CD4-positive, alpha-beta T cell treated with Interferon alpha-2 for 1 hour (primary cell): ENCODE results near the gene SUZ12.
"Not testable (repeated sequence)": the region's sequence is repeated elsewhere in the genome, so short reads cannot be mapped to it uniquely, and the experiment has no call there.

ENCODE experiments used
- DNase-seq, 2 donors: peaks; one replicate each; pipeline ENCODE4 v3.0.0-alpha.2; 2020 to 2022

Gene SUZ12

DNA sequence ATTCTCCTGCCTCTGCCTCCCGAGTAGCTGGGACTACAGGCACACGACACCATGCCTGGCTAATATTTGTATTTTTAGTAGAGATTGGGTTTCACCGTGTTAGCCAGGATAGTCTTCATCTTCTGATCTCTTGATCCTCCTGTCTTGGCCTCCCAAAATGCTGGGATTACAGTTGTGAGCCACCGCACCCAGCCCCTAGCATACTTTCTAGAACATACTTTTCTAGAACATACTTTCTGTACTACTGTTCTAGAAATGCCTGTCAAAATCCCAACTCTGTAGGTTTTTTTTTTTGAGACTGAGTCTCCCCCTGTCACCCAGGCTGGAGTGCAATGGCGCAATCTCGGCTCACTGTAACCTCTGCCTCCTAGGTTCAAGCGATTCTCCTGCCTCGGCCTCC is 27.3 kb downstream of the SUZ12 start:
- DNase-seq, result not testable (repeated sequence)

DNA sequence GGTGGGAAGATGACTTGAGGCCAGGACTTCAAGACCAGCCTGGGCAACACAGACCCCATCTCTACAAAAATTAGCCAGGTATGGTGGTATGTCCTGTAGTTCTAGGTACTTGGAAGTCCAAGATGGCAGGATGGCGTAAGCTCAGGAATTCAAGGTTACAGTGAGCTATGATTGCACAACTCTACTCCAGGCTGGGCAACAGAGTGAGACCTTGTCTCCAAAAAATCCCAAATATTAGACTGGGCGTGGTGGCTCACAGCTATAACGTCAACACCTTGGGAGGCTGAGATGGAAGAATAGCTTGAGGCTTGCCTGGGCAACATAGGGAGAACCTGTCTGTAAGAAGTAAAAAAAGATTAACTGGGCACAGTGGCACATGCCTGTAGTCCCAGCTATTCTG is 30.8 kb downstream of the SUZ12 start:
- no peak for DNase-seq

DNA sequence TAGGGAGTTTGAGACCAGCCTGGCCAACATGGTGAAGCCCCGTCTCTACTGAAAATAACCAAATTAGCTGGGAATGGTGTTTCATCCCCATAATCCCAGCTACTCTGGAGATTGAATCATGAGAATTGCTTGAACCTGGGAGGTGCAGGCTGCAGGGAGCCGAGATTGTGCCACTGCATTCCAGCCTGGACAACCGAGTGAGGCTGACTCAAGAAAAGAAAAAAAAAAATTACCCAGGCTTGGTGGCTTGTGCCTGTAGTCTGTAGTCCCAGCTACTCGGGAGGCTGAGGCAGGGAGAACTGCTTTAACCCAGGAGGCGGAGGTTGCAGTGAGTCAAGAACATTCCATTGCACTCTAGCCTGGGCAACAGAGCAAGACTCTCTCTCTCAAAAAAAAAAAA is 33.6 kb downstream of the SUZ12 start:
- DNase-seq, result not testable (repeated sequence)

DNA sequence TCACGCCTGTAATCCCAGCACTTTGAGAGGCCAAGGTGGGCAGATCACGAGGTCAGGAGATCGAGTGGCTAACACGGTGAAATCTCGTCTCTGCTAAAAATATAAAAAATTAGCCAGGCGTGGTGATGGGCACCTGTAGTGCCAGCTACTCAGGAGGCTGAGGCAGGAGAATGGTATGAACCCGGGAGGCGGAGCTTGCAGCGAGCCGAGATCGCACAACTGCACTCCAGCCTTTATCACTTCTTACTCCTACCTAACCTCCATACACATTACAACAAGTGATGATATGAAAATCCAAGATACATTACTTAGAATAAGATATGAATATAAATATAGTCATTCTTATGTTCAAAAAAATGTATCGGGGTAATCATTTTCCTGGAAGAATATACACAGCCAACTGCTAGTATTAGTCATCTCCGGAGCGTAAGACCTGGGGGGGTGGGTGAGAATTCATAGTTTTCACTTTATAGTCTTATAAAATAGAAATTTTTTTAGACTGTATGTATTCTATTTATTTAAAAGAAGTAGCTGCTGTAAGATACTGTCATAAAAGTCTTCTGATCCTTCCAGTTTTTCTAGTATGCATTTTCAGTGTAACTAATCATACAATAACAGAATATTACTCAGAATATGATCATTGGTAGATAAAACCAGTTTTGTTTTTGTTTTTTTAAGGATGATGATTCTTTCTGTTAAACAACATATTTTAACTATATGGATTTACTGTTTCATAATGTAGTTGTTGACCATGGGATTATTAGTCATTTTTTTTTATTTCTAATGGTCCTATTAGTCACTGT is 37.7 kb downstream of the SUZ12 start:
- DNase-seq, result not testable (repeated sequence)

DNA sequence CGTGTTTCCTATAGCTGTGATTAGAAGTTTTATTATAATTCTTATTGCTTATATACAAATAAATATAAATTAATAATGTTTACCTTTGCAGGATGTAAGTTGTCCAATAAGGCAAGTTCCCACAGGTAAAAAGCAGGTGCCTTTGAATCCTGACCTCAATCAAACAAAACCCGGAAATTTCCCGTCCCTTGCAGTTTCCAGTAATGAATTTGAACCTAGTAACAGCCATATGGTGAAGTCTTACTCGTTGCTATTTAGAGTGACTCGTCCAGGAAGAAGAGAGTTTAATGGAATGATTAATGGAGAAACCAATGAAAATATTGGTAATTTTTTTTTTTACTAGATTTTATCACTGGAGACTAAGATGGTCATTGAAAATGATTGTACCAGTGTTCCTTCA is 38.6 kb downstream of the SUZ12 start:
- not testable (repeated sequence) for DNase-seq

DNA sequence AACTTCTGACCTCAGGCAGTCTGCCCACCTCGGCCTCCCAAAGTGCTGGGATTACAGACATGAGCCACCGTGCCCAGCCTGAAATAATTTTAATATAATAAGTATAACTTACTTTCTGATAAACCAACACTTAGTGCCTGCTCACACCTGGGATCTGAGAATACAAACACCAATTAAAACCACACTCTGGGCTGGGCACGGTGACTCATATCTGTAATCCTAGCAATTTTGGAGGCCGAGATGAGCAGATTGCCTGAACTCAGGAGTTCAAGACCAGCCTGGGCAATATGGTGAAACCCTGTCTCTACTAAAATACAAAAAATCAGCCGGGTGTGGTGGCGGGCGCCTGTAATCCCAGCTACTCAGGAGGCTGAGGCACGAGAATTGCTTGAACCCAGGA is 55.0 kb downstream of the SUZ12 start:
- not testable (repeated sequence) for DNase-seq

GRCh38 chr17:31997005-31997404 is 60.2 kb downstream of the SUZ12 start:
- DNase-seq, result no peak

GRCh38 chr17:32006957-32007462 is 70.2 kb downstream of the SUZ12 start, which contains the start of gene LRRC37B:
TSS of gene LRRC37B (plus strand) at chr17:32007383. CDS start at chr17:32021393, 14,010 bp downstream.
- peak; percentile 86 to 92 for DNase-seq

- peak; percentile 3 to 41 for DNase-seq
Measured at GRCh38 chr17:32007463-32008298, 70.9 kb downstream of the SUZ12 start.

GRCh38 chr17:32009262-32009542 is 72.4 kb downstream of the SUZ12 start:
- DNase-seq, result no peak

DNA sequence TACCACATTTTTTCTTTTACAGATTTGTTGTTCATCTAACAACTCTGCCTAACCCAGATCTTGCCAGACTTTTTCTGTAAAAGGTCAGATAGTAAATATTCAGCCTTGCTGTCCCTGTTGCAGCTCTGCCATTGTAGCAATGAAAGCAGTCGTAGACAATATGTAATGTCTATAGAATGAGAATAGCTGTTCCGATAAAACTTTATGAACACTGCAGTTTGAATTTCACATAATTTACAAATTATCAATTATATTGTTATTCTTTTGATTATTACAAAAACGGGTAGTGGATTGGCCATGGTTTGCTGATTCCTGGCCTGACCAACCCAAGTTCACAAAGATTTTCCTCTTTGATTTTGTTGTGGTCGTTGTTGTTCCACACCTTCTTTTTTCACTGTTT is 73.3 kb downstream of the SUZ12 start:
- no peak for DNase-seq

GRCh38 chr17:32015245-32016013 is 78.6 kb downstream of the SUZ12 start:
- DNase-seq, result no peak

GRCh38 chr17:32016231-32016630 is 79.4 kb downstream of the SUZ12 start:
- no peak for DNase-seq

DNA sequence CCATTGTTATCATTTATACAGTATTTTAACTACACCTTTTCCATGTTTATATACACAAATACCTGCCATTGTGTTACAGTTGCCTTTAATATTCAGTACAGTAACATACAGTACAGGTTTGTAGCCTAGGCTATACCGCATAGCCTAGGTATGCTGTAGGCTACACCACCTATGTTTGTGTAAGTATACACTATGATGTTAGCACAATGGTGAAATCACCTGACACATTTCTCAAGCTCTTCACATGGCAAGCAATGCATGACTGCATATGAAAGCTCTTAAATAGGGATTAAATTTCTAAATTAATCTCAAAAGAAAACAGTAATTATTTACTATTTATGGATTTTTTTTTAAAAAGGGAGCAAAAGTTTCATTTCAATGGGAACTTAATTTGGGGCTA is 82.4 kb downstream of the SUZ12 start:
- DNase-seq, result no peak

GRCh38 chr17:32020943-32021614 is 84.3 kb downstream of the SUZ12 start:
- no peak for DNase-seq

- DNase-seq, result no peak
Measured at GRCh38 chr17:32021615-32021955, 84.8 kb downstream of the SUZ12 start.

- not testable (repeated sequence) for DNase-seq
Measured at GRCh38 chr17:32022554-32022953, 85.7 kb downstream of the SUZ12 start.

- not testable (repeated sequence) for DNase-seq
Measured at GRCh38 chr17:32027271-32027670, 90.5 kb downstream of the SUZ12 start.

GRCh38 chr17:32033223-32033622 is 96.4 kb downstream of the SUZ12 start:
- no peak for DNase-seq

DNA sequence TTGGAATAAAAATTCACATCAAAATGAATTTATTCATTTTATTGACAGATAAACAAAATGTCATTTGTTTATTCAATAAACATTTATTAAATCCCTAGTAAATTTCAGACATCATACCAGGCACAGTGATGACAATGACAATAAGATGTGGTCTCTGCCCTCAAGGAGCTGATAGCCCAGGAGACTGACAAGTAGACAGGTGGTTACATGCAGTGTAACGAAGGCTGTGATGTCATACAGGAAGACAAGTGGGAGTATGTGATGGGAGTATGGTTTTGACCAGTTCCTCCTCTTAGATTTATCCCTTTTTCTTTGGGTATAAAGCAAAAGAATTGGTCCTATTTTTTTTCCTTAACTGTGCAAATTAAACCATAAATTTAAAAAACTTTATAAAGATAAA is 97.0 kb downstream of the SUZ12 start:
- DNase-seq, result not testable (repeated sequence)

GRCh38 chr17:32040246-32040645 is 103.4 kb downstream of the SUZ12 start:
- DNase-seq, result not testable (repeated sequence)

GRCh38 chr17:32041306-32041875 is 104.6 kb downstream of the SUZ12 start:
- DNase-seq, result not testable (repeated sequence)
